Stimulated activated CD4-positive, alpha-beta T cell treated with anti-CD3 and anti-CD28 coated beads, Interleukin-12 subunit alpha, Interleukin-12 subunit beta, amount 100 ng/mL, for 24 hours (primary cell): Measurements from ENCODE around the gene CALU.

ENCODE experiments used
- DNase-seq, 2 experiments: peaks; one replicate each; pipeline ENCODE4 v3.0.0-alpha.2; 2020; ENCODE audit warnings: low read depth in 2 of 2

The CALU gene

GRCh38 chr7:128811631-128812430 lies 72.7 kb downstream of the CALU start:
- DNase-seq = no peak

- DNase-seq = no peak
These were observed 73.5 kb downstream of the CALU start for GRCh38 chr7:128812514-128813168.

DNA sequence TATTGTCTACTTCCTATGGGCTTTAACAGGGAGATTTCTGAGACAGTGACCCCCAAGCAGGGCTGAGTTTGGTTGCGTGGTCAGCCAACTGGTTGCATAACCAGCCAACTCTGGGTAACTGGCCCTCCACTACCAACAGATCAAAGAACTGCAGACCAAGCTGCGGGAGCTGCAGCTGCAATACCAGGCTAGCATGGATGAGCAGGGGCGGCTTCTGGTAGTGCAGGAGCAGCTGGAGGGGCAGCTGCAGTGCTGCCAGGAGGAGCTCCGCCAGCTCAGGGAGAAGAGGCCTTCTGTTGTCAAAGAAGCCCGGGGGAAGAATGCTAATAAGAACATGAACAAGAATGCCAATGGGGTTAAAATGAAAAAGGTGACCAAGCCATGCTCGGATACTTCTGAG lies 75.3 kb downstream of the CALU start:
- DNase-seq = no peak

DNA sequence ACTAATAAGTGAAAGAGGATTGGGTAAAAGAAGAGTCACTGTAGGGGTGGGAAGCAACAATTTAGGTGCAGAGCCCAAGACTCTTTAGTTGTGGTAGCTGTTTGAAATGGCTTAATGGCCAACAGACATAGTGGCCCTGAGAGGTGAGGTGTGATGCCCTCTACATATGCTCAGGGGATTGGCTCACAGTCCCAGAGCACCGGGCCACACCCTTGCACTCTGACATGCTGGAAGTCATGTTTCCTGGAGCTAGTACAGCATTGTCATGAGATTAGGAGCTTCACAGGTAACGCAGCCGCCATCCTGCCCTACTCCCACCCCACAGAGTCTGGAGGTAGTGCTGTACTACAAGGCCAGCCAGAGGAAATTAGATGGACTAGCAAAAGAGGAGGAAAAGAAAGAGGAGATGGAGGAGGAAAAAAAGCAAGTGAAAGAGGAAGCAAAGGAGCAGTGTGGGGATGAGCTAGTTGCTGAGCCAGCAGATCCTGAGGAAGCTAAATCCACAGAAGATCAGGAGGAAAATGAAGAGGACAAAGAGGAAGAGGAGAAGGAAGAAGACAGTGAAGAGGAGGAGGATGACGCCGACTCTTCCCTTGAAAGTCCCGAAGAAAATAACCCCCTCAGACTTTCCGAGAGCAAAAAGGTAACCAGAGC lies 76.3 kb downstream of the CALU start:
- no peak for DNase-seq

DNA sequence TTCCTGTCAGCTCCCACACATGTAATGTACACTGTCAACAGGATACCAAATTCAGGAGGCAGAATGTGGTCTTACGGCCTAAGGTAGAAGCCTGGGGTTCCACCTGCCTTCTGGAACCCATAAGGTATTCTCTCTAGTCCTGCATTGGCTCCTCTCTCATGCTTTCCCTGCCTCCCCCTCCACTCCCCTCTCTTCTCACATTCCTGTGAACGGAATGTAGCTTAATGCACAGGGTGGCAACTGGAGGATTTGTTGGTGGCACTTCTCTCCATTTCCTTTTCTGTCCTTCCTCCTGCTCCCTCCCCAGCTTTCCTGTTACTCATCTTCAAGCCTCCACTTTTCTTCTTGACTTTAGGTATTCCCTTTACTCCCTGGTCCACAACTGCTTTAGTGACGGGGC lies 79.5 kb downstream of the CALU start:
- DNase-seq = no peak
